Skeletal muscle tissue (tissue), 4 donors: ENCODE measurements around the gene FIZ1. TPM values are rescaled to one million over a fixed set of nuclear protein-coding genes. Genes with fewer than 3 reads are reported as not detected.
"Not testable (repeated sequence)": the region's sequence is repeated elsewhere in the genome, so short reads cannot be mapped to it uniquely, and the experiment has no call there.

ENCODE experiments used
- H3K27ac ChIP-seq: one replicate; pipeline ENCODE4 v1.7.0; 2013; ENCODE audit warnings: mild to moderate bottlenecking, low read depth, low read length, inconsistent platforms
- H3K27me3 ChIP-seq, 3 donors: one replicate each; pipeline ENCODE4 v1.7.0; 2013; ENCODE audit warnings: low read length in 3 of 3; ENCODE audit not compliant: control insufficient read depth in 3 of 3, insufficient read depth in 3 of 3
- H3K36me3 ChIP-seq, 3 donors: one replicate each; pipeline ENCODE4 v1.7.0; 2013; ENCODE audit warnings: low read length in 3 of 3; ENCODE audit not compliant: control insufficient read depth in 3 of 3, insufficient read depth in 3 of 3
- H3K4me1 ChIP-seq, 3 donors: one replicate each; pipeline ENCODE4 v1.7.0; 2013; ENCODE audit warnings: low read length in 3 of 3, mild to moderate bottlenecking in 3 of 3; ENCODE audit not compliant: control insufficient read depth in 3 of 3, insufficient read depth in 3 of 3
- H3K4me3 ChIP-seq, 3 donors: one replicate each; pipeline ENCODE4 v1.7.0; 2013; ENCODE audit warnings: low read length in 3 of 3
- H3K9ac ChIP-seq, 3 donors: one replicate each; pipeline ENCODE4 v1.7.0; 2013; ENCODE audit warnings: low read length in 3 of 3, mild to moderate bottlenecking in 3 of 3, moderate library complexity in 2 of 3, low read depth in 1 of 3
- H3K9me3 ChIP-seq, 3 donors: one replicate each; pipeline ENCODE4 v1.7.0; 2013; ENCODE audit warnings: low read length in 3 of 3; ENCODE audit not compliant: control insufficient read depth in 3 of 3
- total RNA-seq: library from RNA; depleted of rRNA; stranded (reverse); fragments of >200 nt; gene quantifications from one replicate; pipeline ENCODE4 v1.2.3, GENCODE V29; 2014
- donor health status: Osteomylitis.

Gene FIZ1
- total RNA-seq, 1 donor from 2014 or later: under 0.01 TPM

- H3K4me1 ChIP-seq: peaks cover 15 to 18% (median 16%) of the 10 kb centered on the region in 3 donors
- no peaks in the 10 kb centered on the region for H3K9me3 ChIP-seq
- H3K36me3 ChIP-seq: peaks cover 12 to 16% (median 13%) of the 10 kb centered on the region in 3 donors
- H3K27ac ChIP-seq: no peak overlapping the region
- H3K4me3 ChIP-seq: no peak overlapping the region
- peak overlapping the region in 1 of 3 donors; percentile 25 for H3K9ac ChIP-seq
- peaks cover 2 to 14% (median 10%) of the 10 kb centered on the region in 3 donors for H3K27me3 ChIP-seq
Observed at GRCh38 chr19:55590109-55590508, 9.2 kb downstream of the FIZ1 start.

GRCh38 chr19:55588738-55589137 is 10.6 kb downstream of the FIZ1 start:
- Histone ChIP-seq H3K36me3 (peaks cover 5 to 11% (median 7%) of the 10 kb centered on the region in 3 donors), H3K9ac (no peak overlapping the region), H3K9me3 (no peaks in the 10 kb centered on the region), H3K4me3 (no peak overlapping the region), H3K4me1 (peaks cover 15 to 18% (median 16%) of the 10 kb centered on the region in 3 donors), H3K27me3 (peaks cover 2 to 19% (median 16%) of the 10 kb centered on the region in 3 donors), H3K27ac (no peak overlapping the region)

GRCh38 chr19:55586976-55587668 is 12.2 kb downstream of the FIZ1 start:
- Histone ChIP-seq H3K4me3 (peak overlapping the region; percentile 33 to 68 (median 54)), H3K27ac (no peak overlapping the region), H3K36me3 (peaks cover 2 to 5% (median 3%) of the 10 kb centered on the region in 3 donors), H3K4me1 (peaks cover 16 to 18% (median 16%) of the 10 kb centered on the region in 3 donors), H3K9ac (peak overlapping the region in 1 of 3 donors; percentile 40), H3K27me3 (peaks cover 2 to 19% (median 16%) of the 10 kb centered on the region in 3 donors), H3K9me3 (no peaks in the 10 kb centered on the region)

- Histone ChIP-seq H3K4me3 (peak overlapping the region; percentile 49 to 62 (median 56)), H3K27me3 (peaks cover 2 to 19% (median 16%) of the 10 kb centered on the region in 3 donors), H3K36me3 (no peaks in the 10 kb centered on the region), H3K9ac (peak overlapping the region in 1 of 3 donors; percentile 57), H3K27ac (peak overlapping the region; percentile 7), H3K9me3 (no peaks in the 10 kb centered on the region), H3K4me1 (peaks cover 24 to 29% (median 28%) of the 10 kb centered on the region in 3 donors)
Observed at GRCh38 chr19:55585658-55586339, 13.5 kb downstream of the FIZ1 start.

- no peaks in the 10 kb centered on the region for H3K36me3 ChIP-seq
- no peak overlapping the region for H3K9ac ChIP-seq
- no peak overlapping the region for H3K27ac ChIP-seq
- peaks cover 24 to 30% (median 28%) of the 10 kb centered on the region in 3 donors for H3K4me1 ChIP-seq
- H3K4me3 ChIP-seq: no peak overlapping the region
- no peaks in the 10 kb centered on the region for H3K9me3 ChIP-seq
- peaks cover 2 to 19% (median 16%) of the 10 kb centered on the region in 3 donors for H3K27me3 ChIP-seq
Observed at GRCh38 chr19:55584871-55585270, 14.4 kb downstream of the FIZ1 start.

- not testable (repeated sequence) for H3K9ac ChIP-seq, H3K4me3 ChIP-seq, H3K9me3 ChIP-seq, H3K27ac ChIP-seq, H3K36me3 ChIP-seq
- Histone ChIP-seq H3K4me1 (peaks cover 28 to 36% (median 30%) of the 10 kb centered on the region in 3 donors), H3K27me3 (peaks cover 2 to 19% (median 16%) of the 10 kb centered on the region in 3 donors)
Observed at GRCh38 chr19:55583897-55584296, 15.4 kb downstream of the FIZ1 start.

- Histone ChIP-seq H3K27me3 (peaks cover 2 to 18% (median 16%) of the 10 kb centered on the region in 3 donors), H3K4me1 (peaks cover 26 to 33% (median 29%) of the 10 kb centered on the region in 3 donors)
- not testable (repeated sequence) for H3K27ac ChIP-seq, H3K9ac ChIP-seq, H3K36me3 ChIP-seq, H3K4me3 ChIP-seq, H3K9me3 ChIP-seq
Observed at GRCh38 chr19:55582284-55582683, 17.0 kb downstream of the FIZ1 start.

GRCh38 chr19:55581823-55582223 is 17.5 kb downstream of the FIZ1 start:
- Histone ChIP-seq H3K36me3 (peaks cover 0 to 11% (median 4%) of the 10 kb centered on the region in 3 donors), H3K9ac (no peak overlapping the region), H3K27me3 (peaks cover 2 to 15% (median 14%) of the 10 kb centered on the region in 3 donors), H3K27ac (no peak overlapping the region), H3K4me3 (peak overlapping the region in 1 of 3 donors; percentile 85), H3K4me1 (peaks cover 21 to 28% (median 24%) of the 10 kb centered on the region in 3 donors), H3K9me3 (no peaks in the 10 kb centered on the region)

- H3K9ac ChIP-seq: peak overlapping the region; percentile 87 to 91 (median 87)
- peaks cover 2 to 14% (median 10%) of the 10 kb centered on the region in 3 donors for H3K27me3 ChIP-seq
- H3K4me3 ChIP-seq: peak overlapping the region; percentile 85 to 87 (median 86)
- no peaks in the 10 kb centered on the region for H3K9me3 ChIP-seq
- peaks cover 0 to 12% (median 6%) of the 10 kb centered on the region in 3 donors for H3K36me3 ChIP-seq
- H3K4me1 ChIP-seq: peaks cover 18 to 25% (median 21%) of the 10 kb centered on the region in 3 donors
- H3K27ac ChIP-seq: peak overlapping the region; percentile 95
Observed at GRCh38 chr19:55581145-55581822, 18.0 kb downstream of the FIZ1 start.
